HG02973 (cell line): ENCODE results near the gene DOC2A.
"Not testable (repeated sequence)": the region's sequence is repeated elsewhere in the genome, so short reads cannot be mapped to it uniquely, and the experiment has no call there.

ENCODE experiments used
- ATAC-seq: cut with Tn5 transposase; IDR thresholded peaks from one replicate; pipeline ENCODE4 v1.9.1; 2021; ENCODE audit warnings: moderate library complexity; ENCODE audit not compliant: unreplicated experiment

Gene DOC2A

DNA sequence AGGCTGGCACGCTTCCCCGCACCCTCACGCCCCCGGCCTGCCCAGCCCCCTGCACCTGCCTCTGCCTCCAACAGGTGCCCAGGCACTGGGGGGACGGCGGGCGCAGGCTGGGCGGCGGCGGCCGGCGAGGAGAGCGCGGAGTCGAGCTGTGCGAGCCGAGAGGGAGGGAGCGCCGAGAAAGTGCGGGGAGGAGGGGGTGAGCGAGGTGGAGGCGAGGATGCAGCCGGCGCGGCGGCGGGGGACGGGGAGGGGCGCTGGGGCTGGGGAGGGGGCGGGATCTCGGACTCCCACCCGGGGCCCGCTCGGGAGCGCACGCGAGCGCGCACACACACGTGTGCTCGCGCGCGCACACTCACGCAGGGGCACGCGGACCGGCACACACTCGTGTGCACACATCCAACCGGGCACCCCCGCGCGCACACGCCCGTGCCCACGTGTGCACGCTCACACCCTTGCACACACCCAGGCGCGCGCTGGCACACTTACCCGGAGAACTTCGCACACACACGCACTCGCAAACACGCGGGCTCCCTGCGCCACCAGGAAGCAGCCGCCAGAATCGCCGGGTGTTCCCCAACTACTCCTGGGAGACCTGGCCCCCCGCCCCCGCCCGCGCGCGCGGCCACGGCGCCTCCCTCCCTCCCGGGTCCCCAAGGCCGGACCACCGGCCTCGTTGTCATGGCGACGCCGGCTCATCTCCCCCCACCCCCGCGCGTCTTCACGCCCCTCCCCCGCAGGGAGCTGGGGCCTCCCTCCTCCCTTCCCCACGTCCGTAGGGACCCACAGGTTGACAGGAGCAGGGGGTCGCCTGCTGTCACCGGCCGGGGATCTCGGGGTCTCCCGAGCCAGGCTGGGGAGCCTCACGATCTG is at the start of gene DOC2A:
Gene DOC2A (minus strand): TSS at position 184 of the 870 bp plus-strand sequence. CDS start 805 bp downstream, outside the sequence.
- no peak for ATAC-seq

DNA sequence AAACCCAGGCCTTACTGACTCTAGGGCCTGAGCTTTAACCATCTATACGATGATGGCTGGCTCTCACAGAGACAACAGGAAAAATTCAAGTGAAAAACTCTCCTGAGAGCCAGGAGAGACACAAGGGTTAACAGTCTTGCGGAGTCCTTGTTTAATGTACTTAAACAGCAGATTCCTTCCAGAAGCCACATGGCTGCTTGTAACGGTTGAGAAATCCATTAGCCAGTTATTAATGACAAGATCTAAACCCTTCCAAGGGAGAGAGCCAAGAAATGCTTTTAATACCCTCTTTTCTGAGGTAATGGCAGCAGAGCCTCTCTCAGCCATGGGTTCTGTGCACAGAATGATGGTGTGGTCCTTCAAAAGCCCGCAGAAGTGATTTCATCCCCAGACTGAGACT is 49.5 kb upstream of the DOC2A start:
- ATAC-seq, result no peak

DNA sequence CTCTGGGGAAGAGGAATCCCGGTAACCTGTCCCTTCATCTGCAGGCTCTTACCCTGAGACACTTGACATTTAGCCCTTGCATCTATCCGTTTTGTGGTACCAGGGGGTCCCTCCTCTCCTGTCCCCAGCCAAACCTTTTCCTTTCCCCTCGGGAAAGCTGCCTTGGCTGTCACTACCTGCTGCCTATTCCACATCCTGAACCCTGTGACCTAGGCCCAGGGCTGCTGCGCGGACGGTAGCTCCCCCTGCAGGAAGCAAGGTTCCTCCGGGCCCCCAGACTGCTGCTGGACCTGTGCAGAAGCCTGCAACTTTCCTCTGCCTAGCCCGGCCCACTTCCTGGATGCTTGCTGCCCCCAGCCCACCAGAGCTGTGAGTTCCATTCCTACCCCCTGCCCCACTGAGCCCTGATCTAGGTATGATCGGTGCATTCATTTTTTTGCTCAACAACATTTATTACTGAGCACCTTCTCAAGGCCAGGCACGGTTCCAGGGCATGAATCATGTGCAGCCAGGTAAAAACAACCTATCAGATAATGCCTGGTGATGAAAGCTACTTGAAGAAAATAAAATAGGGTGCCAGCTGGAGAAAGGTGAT is 44.2 kb upstream of the DOC2A start:
- no peak for ATAC-seq

DNA sequence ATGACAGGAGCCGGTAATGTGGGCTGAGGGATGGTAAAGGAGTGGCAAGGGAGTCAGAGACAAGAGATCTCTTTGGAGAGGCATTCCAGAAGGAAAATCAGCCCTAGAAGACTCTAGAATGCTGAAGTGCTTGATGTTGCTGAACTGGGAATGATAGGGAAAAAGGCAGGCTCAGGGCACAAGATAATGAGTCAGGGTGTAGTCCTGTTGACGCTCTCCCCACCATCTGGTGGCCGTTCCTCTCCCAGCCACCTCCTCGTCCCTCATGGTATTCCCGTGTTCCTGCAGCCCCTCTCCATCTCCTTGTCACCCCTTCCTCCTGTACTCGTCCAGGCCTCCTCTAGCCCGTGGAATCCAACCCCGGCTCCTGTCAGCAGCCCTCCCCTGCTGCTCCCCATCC is 43.6 kb upstream of the DOC2A start:
- ATAC-seq, result no peak

DNA sequence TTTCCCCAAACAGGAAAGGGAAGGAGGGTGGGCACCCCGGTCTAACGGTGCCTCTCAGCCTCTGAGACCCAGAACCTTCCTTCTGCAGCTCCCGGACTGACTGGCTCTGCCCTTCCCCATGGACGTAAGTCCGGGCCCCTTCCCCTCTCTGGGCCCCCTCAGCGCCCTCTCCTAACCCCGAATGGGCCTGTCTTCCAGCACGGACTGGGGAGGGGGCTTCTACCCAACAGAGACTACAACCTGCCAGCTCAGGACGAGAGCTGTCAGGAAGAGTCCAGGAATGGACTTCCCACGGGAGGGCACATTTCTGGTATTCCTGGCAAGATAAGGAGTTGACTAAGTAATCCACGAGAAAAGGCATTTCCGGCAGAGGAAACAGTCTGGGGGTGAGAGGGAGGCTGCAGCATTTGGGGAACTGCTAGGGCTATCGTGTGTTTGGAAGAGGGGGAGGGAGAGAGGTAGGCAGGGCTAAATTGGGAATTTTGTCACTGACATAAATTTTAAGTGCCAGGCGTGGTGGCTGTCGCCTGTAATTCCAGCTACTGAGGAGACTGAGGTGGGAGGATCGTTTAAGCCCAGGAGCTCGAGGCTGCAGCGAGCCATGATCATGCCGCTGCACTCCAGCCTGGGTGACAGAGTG is 42.7 kb upstream of the DOC2A start:
- no peak for ATAC-seq

DNA sequence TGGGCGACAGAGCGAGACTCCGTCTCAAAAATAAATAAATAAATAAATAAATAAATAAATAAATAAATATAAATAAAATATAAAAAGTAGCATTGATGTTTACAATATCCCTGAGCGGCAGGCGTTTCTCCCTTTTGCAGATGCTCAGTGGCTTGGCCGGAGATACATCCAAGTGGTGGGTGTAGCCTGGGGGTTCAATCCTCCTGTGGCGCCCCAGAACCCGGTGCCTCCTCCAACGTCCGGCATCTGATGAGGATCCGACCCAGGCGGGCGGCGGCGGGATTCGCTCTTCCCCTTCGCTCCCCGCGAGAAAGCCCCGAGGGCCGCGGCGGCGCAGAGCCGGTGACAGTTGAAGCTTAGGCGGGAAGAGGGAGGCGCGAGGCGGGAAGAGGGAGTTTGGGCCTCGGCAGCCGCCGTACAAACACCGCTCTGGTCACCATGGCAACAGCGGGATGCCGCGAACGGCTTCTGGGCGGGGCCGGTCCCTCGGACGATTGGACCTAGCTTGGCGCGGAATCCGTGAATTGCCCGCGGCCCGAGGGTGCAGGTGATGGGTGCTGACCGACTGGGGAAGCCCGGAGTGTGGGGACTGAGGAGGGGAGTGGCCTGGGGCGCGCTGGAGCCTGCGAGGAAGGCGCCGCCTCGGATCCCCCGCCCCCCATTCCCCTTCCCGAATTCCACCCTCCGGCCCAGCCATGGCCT is 42.0 kb upstream of the DOC2A start:
- ATAC-seq, result peak; percentile 53

DNA sequence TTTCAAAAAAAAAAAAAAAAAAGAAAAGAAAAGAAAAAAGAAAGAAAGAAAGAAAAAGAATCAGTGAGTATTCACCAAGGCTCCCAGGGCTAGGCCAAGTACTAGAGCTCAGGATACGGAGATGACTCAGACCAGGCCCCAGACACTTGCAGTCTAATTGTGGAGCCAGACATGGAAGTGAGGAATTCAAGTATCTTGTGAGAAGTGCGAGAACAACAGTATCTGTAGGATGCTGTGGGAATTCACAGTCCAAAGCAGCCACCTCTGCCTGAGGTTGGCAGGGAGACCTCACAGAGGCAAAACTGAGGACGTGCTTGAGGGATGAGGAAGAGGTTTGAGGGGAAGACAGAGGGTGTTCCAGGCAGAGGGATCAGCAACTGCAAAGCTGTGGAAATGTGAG is 40.7 kb upstream of the DOC2A start:
- ATAC-seq, result no peak

DNA sequence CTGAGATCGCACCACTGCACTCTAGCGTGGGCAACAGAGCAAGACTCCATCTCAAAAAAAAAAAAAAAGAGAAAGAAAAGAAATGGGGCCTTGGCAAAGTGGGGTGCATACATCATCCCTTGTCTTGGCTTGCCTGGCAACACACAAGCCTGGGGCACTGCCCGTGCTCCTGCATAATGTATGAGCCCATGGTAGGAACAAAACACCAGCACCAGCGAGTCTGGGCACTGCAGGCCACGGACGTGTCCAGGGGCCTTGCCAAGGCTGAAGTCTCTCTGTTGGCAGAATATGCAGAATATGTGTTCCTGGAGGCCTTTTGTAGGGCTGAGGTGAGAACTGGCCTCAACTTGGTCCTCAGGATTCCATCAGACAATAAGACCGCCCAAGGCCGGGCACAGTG is 39.0 kb upstream of the DOC2A start:
- ATAC-seq, result no peak

DNA sequence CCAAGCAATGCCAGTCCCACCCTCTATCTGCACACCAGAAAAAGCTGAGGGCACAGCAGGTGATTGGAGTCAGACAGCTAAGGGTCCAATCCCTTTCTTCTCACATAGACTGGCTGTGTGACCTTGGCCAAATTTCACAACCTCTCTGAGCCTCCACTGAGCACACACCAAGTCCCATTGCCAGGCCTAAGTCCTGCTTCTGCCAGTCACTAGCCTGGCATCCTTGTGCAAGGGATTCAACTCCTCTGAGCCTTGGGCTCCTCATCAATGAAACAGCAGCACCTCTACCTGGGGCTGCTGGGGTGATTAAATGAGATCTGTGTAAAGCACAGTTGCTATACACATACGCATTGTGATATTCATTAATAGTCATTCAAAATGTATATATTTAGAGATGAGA is 35.8 kb upstream of the DOC2A start:
- ATAC-seq, result no peak

DNA sequence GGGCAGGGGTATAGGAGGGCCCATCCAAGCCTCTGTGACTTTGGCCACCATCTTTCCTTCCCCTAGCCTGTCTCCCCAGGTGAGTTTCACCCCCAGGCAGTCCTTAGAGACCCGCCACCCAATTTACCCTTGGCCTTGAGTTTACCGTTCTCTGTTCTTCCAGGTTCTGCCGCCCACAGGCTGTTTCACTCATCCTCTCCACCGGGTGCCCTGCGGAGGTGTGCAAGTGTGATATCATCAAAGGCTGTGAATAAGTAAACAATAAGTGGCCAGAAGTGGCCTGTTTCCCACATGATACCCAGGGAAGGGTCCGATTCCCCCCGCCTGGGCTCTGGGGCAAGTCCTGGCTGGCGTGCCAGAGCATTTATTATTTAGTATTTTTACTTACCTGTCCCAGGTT is 35.4 kb upstream of the DOC2A start:
- ATAC-seq, result no peak

DNA sequence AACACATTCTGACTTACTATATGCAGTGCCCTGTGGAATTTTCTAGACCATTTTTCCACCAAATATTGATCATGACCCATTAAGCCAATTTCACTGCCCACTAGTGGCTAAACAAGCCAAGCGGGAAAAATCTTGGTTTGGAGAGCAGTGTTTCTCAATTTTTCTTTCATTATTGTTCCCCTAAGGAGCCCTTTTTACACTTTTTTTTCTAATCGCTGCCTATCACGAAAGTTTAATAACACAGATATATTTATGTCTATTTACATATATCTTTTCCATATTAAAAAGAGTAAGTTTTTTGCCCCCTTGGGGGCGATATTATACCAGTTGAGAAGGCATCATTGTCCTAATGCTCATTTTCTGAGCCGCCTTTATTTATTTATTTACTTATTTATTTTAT is 31.0 kb upstream of the DOC2A start:
- ATAC-seq, result no peak

DNA sequence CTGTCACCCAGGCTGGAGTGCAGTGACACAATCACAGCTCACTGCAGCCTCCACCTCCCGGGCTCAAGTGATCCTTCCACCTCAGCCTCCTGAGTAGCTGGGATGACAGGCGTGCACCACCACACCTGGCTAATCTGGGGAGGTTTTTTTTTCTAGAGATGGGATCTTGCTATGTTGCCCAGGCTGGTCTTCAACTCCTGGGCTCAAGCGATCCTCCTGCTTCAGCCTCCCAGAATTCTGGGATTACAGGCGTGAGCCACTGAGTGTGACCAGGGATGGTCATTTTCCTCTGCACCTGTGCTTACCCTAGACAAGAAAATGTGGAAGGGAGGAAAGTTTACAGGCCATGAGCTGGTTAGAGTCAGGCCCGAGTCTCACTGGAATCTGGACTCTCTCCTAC is 29.9 kb upstream of the DOC2A start:
- ATAC-seq, result not testable (repeated sequence)

DNA sequence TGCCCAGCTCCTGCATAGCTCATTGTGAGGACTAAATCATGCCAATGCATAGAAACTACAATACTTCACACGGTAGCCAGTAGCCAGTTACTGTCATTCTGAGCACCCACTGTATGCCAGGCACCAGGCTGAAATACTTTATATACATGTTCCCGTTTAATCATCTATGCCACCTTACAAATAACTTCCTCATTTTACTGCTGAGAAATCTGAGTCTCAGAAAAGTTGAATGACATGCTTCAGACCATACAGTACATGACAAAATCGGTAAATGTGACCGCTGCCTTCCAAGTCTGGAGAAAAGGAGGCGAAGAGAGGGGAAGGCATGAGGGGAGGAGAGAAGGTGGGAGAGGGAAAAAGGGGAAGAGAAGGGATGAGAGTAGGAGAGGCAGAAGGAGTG is 29.4 kb upstream of the DOC2A start:
- no peak for ATAC-seq

DNA sequence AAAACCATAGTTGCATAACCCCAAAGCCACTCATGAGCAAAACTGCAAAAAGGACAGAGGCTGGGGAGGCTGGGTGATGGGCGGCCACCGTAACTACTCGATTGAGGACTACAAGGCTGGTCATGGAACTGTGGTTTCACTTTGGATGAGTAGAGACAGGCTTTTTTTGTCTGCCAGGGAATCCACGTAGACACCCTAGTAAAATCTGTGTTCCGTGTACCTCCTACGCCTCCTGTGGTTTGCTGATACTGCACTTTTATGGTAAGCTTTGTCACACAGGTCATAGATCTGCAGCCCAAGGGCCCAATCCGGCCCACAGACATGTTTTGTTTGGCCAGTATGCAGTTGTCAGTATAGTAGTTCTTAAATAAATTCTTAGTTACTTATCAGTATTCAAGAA is 22.4 kb upstream of the DOC2A start:
- ATAC-seq, result no peak

DNA sequence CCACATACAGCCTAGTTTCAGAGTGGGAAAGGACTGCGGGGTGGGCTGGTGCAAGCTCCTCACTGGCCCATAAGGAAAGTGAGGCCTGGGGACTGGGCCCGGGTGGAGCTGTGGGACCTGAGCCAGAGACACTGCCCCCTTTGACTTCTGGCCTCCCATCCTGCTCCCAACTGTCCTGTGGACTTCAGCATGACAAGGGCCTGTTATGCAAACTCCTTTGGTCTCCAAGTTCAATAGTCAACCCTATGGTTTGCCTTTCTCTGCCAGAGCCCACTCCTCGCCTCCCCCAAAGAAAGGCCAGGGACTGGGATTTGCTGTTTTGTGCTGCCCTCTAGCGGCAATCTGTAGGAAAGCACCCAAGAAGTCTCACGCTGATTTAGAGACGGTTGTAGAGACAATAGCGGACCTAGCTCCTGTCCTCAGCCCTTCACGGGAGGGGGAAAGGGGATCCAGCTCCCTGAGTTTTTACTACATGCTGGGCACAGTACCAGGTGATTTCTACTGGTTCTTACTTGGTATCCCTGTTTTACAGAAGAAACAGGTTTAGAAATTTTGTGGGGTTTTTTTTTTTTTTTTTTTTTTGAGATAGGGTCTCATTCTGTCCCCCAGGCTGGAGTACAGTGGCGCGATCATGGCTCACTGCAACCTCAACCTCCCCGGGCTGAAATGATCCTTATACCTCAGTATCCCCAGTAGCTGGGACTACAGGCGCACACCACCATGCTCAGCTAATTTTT is 21.4 kb upstream of the DOC2A start:
- no peak for ATAC-seq

DNA sequence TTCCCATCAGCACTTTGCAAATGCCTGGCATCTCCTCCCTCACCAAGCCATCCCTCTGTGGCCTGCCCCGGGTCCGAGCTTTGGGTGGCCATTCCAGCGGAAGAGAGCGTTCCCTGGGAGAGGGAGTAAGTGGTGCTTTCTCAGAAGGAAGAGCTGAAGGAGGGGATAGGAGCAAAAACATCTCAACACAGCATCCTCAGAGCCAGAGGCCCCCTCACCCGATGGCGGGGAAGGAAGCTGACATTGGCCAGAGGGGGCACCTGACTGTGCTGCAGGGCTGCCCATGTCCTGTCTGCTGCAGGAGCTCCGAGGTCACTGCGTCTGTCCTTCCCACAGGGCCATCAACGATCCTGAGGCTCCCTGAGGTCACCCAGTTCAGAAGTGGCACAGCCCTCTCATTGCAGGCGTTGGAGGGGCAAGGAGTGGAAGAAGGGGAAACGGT is 20.7 kb upstream of the DOC2A start:
- no peak for ATAC-seq

DNA sequence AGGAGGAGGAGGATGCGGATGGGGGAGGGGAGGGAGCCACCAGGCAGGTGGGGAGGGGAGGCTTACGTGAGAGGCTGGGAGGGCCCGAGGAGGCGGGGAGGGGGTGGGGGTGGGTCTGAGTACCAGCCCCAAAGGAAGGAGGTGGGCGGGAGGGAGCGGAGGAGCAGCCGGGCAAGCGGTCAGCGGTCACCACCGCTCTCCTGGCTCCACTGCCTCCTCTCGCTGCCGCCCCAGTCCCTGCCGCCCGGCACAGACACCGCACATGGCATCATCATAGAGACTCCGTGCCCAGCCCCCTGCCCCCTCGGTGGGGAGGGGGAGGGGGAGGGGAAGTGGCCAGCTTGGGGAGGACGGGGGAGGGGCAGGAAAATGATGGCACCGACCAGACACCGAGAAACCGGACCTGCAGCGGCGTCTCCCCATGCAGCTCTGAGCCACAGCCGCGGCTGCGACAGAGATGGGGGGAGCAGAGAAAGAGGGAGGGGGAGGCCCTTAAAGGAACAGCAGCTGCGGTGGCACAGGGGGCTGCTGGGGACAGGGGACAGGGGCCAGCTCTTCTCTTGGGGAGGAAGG is 20.1 kb upstream of the DOC2A start, which contains the start of gene TLCD3B:
Gene TLCD3B (minus strand): TSS at position 431 of the 573 bp plus-strand sequence. CDS start 744 bp downstream, outside the sequence.
- ATAC-seq, result no peak

DNA sequence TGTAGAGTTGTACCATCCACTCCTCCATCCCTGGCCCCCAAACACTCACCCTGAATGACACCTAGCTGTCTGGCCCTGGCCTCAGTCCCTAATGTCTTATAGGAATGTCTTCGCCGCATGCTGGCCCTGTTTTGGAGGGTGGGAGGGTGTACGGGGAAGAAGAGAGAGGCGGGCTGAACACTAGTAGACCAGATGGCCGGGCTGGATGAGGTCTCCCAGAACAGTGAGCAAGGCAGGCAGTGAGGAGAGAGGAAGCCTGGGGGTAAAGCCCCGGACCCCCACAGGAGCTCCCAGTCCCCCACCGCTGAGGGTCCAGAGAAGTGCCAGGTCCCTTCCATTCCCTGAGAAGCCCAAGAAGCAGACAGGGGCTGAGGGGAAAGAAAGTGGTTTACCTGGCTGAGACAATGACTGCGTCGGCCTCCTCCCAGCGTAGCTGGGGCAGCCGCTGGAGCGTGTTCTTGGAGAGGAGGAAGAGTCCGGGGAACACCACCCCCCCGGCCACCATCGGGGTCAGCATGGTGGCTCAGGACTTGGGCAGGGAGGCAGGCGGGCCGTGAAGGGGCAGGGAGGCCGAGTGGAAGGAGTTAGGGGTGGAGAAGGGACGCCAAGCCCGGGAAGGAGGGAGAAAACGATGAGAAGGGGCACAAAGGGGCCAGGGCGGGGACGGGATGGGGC is 19.3 kb upstream of the DOC2A start:
- ATAC-seq, result no peak

DNA sequence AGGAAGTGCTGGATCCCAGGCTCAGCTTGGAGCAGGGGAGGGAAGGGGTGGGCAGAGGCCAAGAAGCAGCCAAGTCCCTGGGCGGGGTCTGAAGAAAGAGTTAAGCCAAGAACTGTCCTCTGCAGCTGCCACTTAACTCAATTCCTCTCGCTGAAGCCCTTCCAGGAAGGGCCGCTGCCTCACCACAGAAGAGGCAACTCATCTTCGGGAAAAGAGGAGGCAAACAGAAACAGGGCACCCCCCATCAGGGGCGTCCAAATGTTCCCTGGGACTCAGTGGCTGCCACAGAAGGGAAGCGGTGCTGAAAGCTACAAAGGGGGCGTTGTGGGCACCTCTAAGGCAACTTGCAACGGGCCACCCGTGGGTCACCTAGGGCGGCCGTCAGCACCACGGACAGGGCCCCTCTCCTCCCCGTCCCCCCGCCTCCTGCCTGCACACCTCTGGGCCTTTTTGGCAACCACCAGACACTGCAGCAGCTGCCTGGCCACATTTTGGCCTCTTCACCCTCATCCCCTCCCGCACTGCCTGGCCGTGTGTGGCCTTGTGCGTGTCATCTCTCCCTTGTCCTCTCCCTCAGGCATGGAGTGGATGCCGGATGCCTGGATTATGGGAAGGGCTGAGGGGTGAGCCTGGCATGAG is 17.7 kb upstream of the DOC2A start:
- no peak for ATAC-seq
